HL-60 (cell line): Measurements from ENCODE around the gene KRT33A.

Source experiments
- DNase-seq, 2 experiments: peaks; one replicate each; pipeline ENCODE4 v3.0.0-alpha.2; 2010 to 2020; ENCODE audit warnings: low read depth in 1 of 2, low spot score in 1 of 2
- H3K27ac ChIP-seq: fragments of 250-450 bp; sonication (Bioruptor Pico); replicated peaks from 2 replicates; pipeline ENCODE4 v1.5.1; 2020; ENCODE audit warnings: mild to moderate bottlenecking, moderate library complexity
- H3K27me3 ChIP-seq: fragments of 250-450 bp; sonication (Bioruptor Pico); 2 replicates; pipeline ENCODE4 v1.5.1; 2021; ENCODE audit warnings: mild to moderate bottlenecking, moderate library complexity; ENCODE audit not compliant: insufficient read depth, poor library complexity, severe bottlenecking
- H3K4me3 ChIP-seq: replicated peaks from 2 replicates; pipeline ENCODE4 v1.5.1; 2011; ENCODE audit warnings: mild to moderate bottlenecking, control low read depth, low read length; ENCODE audit not compliant: insufficient read depth
- GABPA ChIP-seq: IDR thresholded peaks from 2 replicates; pipeline ENCODE4 v1.6.1; 2012; ENCODE audit warnings: low read depth
- POLR2AphosphoS5 ChIP-seq: IDR thresholded peaks from 2 replicates; pipeline ENCODE4 v1.6.1; 2012; ENCODE audit warnings: low read depth
- REST ChIP-seq: IDR thresholded peaks from 2 replicates; pipeline ENCODE4 v1.6.1; 2012; ENCODE audit warnings: low read depth; ENCODE audit not compliant: insufficient replicate concordance
- SPI1 ChIP-seq: IDR thresholded peaks from 2 replicates; pipeline ENCODE4 v1.6.1; 2012; ENCODE audit warnings: low read depth, mild to moderate bottlenecking, borderline replicate concordance
- TF ChIP-seq, protein P1 (sequence below): IDR thresholded peaks from one replicate; pipeline ENCODE4 v1.5.1; 2011; ENCODE audit warnings: low read length, control low read depth, inconsistent platforms; ENCODE audit not compliant: insufficient read depth

The KRT33A gene

GRCh38 chr17:41332239-41332638 lies 18.4 kb downstream of the KRT33A start:
- Histone ChIP-seq H3K27me3 (peaks cover 2% of the 10 kb centered on the region), H3K4me3 (no peak overlapping the region), H3K27ac (no peak overlapping the region)
- TF ChIP-seq SPI1 (no peak), POLR2AphosphoS5 (no peak), GABPA (no peak), REST (no peak)
- TF ChIP-seq, protein P1, sequence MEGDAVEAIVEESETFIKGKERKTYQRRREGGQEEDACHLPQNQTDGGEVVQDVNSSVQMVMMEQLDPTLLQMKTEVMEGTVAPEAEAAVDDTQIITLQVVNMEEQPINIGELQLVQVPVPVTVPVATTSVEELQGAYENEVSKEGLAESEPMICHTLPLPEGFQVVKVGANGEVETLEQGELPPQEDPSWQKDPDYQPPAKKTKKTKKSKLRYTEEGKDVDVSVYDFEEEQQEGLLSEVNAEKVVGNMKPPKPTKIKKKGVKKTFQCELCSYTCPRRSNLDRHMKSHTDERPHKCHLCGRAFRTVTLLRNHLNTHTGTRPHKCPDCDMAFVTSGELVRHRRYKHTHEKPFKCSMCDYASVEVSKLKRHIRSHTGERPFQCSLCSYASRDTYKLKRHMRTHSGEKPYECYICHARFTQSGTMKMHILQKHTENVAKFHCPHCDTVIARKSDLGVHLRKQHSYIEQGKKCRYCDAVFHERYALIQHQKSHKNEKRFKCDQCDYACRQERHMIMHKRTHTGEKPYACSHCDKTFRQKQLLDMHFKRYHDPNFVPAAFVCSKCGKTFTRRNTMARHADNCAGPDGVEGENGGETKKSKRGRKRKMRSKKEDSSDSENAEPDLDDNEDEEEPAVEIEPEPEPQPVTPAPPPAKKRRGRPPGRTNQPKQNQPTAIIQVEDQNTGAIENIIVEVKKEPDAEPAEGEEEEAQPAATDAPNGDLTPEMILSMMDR, result no peak
- DNase-seq, result no peak

GRCh38 chr17:41331606-41332005 lies 19.0 kb downstream of the KRT33A start:
- Histone ChIP-seq H3K4me3 (no peak overlapping the region), H3K27ac (no peak overlapping the region), H3K27me3 (peaks cover 2% of the 10 kb centered on the region)
- TF ChIP-seq REST (no peak), SPI1 (no peak), POLR2AphosphoS5 (no peak), GABPA (no peak)
- TF ChIP-seq, protein P1, result no peak
- DNase-seq, result no peak

DNA sequence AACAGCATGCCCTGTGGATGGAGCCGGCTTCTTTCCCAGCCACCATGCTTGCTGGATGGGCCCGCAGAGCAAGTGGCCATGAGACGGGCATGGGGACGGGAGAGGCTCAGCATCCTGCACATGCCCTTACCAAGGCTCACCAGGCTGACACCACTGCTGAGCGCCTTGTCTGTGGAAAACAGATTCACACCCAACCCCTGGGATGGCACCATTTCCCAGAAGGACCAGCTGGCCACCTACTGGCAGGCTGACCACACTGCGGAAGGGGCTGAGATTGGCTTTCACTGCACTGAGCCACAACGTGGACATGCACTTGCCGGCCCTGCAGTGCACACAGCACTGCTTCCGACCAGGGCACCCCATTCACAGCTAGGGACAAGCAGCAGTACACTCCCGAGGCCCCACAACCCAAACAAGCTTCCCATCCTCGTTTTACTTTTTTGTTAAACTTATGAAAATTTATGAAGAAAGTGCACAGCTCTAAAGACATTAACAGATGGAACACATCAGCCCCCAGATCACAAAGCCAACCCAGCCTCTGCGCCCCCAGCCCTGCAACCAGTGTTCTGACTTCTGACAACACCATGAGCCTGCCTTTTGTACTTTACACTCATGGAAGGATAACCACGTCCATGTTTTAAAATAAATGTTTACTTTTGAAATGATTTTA lies 21.2 kb downstream of the KRT33A start:
- peak in 1 of 2 experiments; percentile 41 for DNase-seq
- H3K27me3 ChIP-seq, result peaks cover 2% of the 10 kb centered on the region
- H3K4me3 ChIP-seq, result no peak overlapping the region
- TF ChIP-seq REST (no peak), GABPA (no peak), POLR2AphosphoS5 (no peak), SPI1 (no peak)
- TF ChIP-seq, protein P1, result peak; percentile 36
- no peak overlapping the region for H3K27ac ChIP-seq
